ENCODE results near the gene TSEN15. TPM values are rescaled to one million over a fixed set of nuclear protein-coding genes. Genes with fewer than 3 reads are reported as not detected.

Gene TSEN15
- total and polyA plus RNA-seq, 2 of the 13 experiments (the other 11 are each of a cell fraction or from before 2014, with no cell fraction given), result 25.6 to 35.8 TPM

- TF ChIP-seq SUZ12 (IDR thresholded peaks at IDR 0.05; ENCODE audit: low read depth, low read length), result no peak
- TF ChIP-seq TRIM24 (CRISPR knock-in tag; IDR thresholded peaks at IDR 0.05), result no peak
- TF ChIP-seq ZNF550 (CRISPR knock-in tag; IDR thresholded peaks at IDR 0.05; ENCODE audit: borderline replicate concordance), result peak; percentile 86; the same call in 1 of the 2 replicates
- TF ChIP-seq ZIK1 (CRISPR knock-in tag; IDR thresholded peaks at IDR 0.05; ENCODE audit: borderline replicate concordance, low read depth), result peak; percentile 87; the same call in 1 of the 2 replicates
- peak; percentile 80; the same call in 1 of the 2 replicates for TF ChIP-seq ATF5 (CRISPR knock-in tag; IDR thresholded peaks at IDR 0.05; ENCODE audit: low read depth)
- TF ChIP-seq ZNF354B (CRISPR knock-in tag; IDR thresholded peaks at IDR 0.05), result no peak; the same call in 1 of the 2 replicates
- no peak for TF ChIP-seq ZNF382 (CRISPR knock-in tag; IDR thresholded peaks at IDR 0.05; ENCODE audit: borderline replicate concordance)
- no peak for TF ChIP-seq ZNF44 (CRISPR knock-in tag; IDR thresholded peaks at IDR 0.05)
- no peak for TF ChIP-seq ZNF737 (CRISPR knock-in tag; IDR thresholded peaks at IDR 0.05; ENCODE audit: borderline replicate concordance)
- TF ChIP-seq HES4 (CRISPR knock-in tag; IDR thresholded peaks at IDR 0.05; ENCODE audit: borderline replicate concordance), result peak; percentile 87; the same call in 1 of the 2 replicates
- peak; percentile 74; the same call in 1 of the 2 replicates for TF ChIP-seq MXD4 (CRISPR knock-in tag; IDR thresholded peaks at IDR 0.05)
- no peak for TF ChIP-seq NFYB (CRISPR knock-in tag; IDR thresholded peaks at IDR 0.05)
- TF ChIP-seq ZNF570 (CRISPR knock-in tag; IDR thresholded peaks at IDR 0.05; ENCODE audit: borderline replicate concordance), result peak; percentile 70; the same call in 1 of the 2 replicates
- TF ChIP-seq ZBTB3 (CRISPR knock-in tag; IDR thresholded peaks at IDR 0.05; ENCODE audit: borderline replicate concordance, low read depth), result no peak
- no peak for TF ChIP-seq DPF2 (CRISPR knock-in tag; IDR thresholded peaks at IDR 0.05; ENCODE audit: borderline replicate concordance, low read depth)
- no peak for TF ChIP-seq SNAPC5 (CRISPR knock-in tag; IDR thresholded peaks at IDR 0.05; ENCODE audit: borderline replicate concordance)
- peak; percentile 73; the same call in 1 of the 2 replicates for TF ChIP-seq BRF2 (CRISPR knock-in tag; IDR thresholded peaks at IDR 0.05)
- TF ChIP-seq ZBTB1 (CRISPR knock-in tag; IDR thresholded peaks at IDR 0.05; ENCODE audit: borderline replicate concordance), result 0 out of 2 replicates have a peak, but pooled peaks have one; percentile 31
- TF ChIP-seq ZSCAN12 (CRISPR knock-in tag; IDR thresholded peaks at IDR 0.05), result no peak
- TF ChIP-seq ZNF781 (CRISPR knock-in tag; IDR thresholded peaks at IDR 0.05; ENCODE audit: borderline replicate concordance, not compliant biosample characterization), result peak; percentile 72
- TF ChIP-seq SYNCRIP (IDR thresholded peaks at IDR 0.05; ENCODE audit: insufficient read depth, low read depth, low read length), result no peak
- TF ChIP-seq MTF2 (CRISPR knock-in tag; IDR thresholded peaks at IDR 0.05; ENCODE audit: borderline replicate concordance), result peak; percentile 21; the same call in 1 of the 2 replicates
Observed at GRCh38 chr1:184051485-184052193, at the start of gene TSEN15 (continued).

All from HepG2 (cell line).